Ishikawa (cell line): ENCODE measurements around the gene LCN6.

Experiments
- CEBPB ChIP-seq: IDR thresholded peaks from 2 replicates; pipeline ENCODE4 v1.6.1; 2012
- CREB1 ChIP-seq: IDR thresholded peaks from 2 replicates; pipeline ENCODE4 v1.6.1; 2012; ENCODE audit warnings: low read depth
- EGR1 ChIP-seq: IDR thresholded peaks from 2 replicates; pipeline ENCODE4 v1.6.1; 2012
- EP300 ChIP-seq: IDR thresholded peaks from 2 replicates; pipeline ENCODE4 v1.6.1; 2012; ENCODE audit warnings: borderline replicate concordance
- FOXM1 ChIP-seq: IDR thresholded peaks from 2 replicates; pipeline ENCODE4 v1.6.1; 2012; ENCODE audit warnings: low read depth, borderline replicate concordance
- NFIC ChIP-seq: IDR thresholded peaks from 2 replicates; pipeline ENCODE4 v1.6.1; 2012
- RAD21 ChIP-seq: IDR thresholded peaks from 2 replicates; pipeline ENCODE4 v1.6.1; 2012; ENCODE audit warnings: low read depth
- TAF1 ChIP-seq: IDR thresholded peaks from 2 replicates; pipeline ENCODE4 v1.6.1; 2012; ENCODE audit warnings: low read depth, mild to moderate bottlenecking
- TCF12 ChIP-seq: IDR thresholded peaks from 2 replicates; pipeline ENCODE4 v1.6.1; 2012; ENCODE audit warnings: low read depth
- TEAD4 ChIP-seq: IDR thresholded peaks from 2 replicates; pipeline ENCODE4 v1.6.1; 2012
- YY1 ChIP-seq: IDR thresholded peaks from 2 replicates; pipeline ENCODE4 v1.6.1; 2012; ENCODE audit warnings: low read depth
- ZBTB7A ChIP-seq: IDR thresholded peaks from 2 replicates; pipeline ENCODE4 v1.6.1; 2012; ENCODE audit warnings: low read depth
- TF ChIP-seq, protein P1 (sequence below): IDR thresholded peaks from 2 replicates; pipeline ENCODE4 v1.6.1; 2012; ENCODE audit warnings: low read depth, mild to moderate bottlenecking
- TF ChIP-seq, protein P2 (sequence below): IDR thresholded peaks from 2 replicates; pipeline ENCODE4 v1.6.1; 2012
- TF ChIP-seq, protein P3 (sequence below): IDR thresholded peaks from 2 replicates; pipeline ENCODE4 v1.6.1; 2012

The LCN6 gene

DNA sequence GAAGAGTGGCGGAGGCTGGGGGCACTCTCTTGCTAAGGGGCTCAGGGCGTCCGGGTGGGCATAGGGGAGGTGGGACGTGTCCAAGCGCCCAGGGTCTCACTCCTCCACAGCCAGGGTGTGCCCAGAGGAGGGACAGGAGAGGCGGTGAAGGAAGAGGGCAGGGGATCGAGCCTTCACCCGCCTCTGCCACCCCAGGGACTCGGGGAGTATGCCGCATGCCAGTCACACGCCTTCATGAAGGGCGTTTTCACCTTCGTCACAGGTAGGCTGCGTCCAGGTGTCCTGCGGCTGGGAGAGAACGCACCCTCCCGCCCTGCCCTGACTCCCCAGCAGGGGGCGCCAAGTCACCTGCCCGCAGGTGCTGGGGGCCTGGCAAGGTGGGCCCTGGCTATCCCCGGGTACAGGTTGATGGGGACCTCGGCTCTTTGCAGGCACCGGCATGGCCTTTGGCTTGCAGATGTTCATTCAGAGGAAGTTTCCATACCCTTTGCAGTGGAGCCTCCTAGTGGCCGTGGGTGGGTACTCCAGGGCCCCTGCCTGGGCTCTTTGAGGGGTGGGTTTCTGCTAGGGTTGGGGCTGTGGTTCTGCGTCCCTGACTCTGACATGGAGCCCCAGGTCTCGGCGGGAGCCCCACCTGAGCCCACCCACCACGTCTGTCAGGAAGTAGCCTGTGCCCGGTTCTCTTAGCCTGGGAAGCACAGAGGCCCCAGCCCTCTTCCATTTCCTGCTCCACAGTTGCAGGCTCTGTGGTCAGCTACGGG is 43.4 kb upstream of the LCN6 start:
- no peak for TF ChIP-seq FOXM1
- TF ChIP-seq, protein P1, sequence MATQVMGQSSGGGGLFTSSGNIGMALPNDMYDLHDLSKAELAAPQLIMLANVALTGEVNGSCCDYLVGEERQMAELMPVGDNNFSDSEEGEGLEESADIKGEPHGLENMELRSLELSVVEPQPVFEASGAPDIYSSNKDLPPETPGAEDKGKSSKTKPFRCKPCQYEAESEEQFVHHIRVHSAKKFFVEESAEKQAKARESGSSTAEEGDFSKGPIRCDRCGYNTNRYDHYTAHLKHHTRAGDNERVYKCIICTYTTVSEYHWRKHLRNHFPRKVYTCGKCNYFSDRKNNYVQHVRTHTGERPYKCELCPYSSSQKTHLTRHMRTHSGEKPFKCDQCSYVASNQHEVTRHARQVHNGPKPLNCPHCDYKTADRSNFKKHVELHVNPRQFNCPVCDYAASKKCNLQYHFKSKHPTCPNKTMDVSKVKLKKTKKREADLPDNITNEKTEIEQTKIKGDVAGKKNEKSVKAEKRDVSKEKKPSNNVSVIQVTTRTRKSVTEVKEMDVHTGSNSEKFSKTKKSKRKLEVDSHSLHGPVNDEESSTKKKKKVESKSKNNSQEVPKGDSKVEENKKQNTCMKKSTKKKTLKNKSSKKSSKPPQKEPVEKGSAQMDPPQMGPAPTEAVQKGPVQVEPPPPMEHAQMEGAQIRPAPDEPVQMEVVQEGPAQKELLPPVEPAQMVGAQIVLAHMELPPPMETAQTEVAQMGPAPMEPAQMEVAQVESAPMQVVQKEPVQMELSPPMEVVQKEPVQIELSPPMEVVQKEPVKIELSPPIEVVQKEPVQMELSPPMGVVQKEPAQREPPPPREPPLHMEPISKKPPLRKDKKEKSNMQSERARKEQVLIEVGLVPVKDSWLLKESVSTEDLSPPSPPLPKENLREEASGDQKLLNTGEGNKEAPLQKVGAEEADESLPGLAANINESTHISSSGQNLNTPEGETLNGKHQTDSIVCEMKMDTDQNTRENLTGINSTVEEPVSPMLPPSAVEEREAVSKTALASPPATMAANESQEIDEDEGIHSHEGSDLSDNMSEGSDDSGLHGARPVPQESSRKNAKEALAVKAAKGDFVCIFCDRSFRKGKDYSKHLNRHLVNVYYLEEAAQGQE: no peak
- peak; percentile 15; the same call in 1 of the 2 replicates for TF ChIP-seq EP300
- peak; percentile 33; the same call in 1 of the 2 replicates for TF ChIP-seq TAF1
- TF ChIP-seq, protein P2, sequence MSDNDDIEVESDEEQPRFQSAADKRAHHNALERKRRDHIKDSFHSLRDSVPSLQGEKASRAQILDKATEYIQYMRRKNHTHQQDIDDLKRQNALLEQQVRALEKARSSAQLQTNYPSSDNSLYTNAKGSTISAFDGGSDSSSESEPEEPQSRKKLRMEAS: peak; percentile 91
- TF ChIP-seq TEAD4: 0 out of 2 replicates have a peak, but pooled peaks have one; percentile 4
- TF ChIP-seq NFIC: no peak
- TF ChIP-seq, protein P3, sequence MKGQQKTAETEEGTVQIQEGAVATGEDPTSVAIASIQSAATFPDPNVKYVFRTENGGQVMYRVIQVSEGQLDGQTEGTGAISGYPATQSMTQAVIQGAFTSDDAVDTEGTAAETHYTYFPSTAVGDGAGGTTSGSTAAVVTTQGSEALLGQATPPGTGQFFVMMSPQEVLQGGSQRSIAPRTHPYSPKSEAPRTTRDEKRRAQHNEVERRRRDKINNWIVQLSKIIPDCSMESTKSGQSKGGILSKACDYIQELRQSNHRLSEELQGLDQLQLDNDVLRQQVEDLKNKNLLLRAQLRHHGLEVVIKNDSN: no peak
- 0 out of 2 replicates have a peak, but pooled peaks have one; percentile 20 for TF ChIP-seq YY1
- 0 out of 2 replicates have a peak, but pooled peaks have one; percentile 12 for TF ChIP-seq CREB1
- TF ChIP-seq EGR1: no peak
- TF ChIP-seq CEBPB: no peak
- TF ChIP-seq TCF12: no peak; the same call in 1 of the 2 replicates
- TF ChIP-seq RAD21: peak; percentile 49; the same call in 1 of the 2 replicates
- TF ChIP-seq ZBTB7A: peak; percentile 78

DNA sequence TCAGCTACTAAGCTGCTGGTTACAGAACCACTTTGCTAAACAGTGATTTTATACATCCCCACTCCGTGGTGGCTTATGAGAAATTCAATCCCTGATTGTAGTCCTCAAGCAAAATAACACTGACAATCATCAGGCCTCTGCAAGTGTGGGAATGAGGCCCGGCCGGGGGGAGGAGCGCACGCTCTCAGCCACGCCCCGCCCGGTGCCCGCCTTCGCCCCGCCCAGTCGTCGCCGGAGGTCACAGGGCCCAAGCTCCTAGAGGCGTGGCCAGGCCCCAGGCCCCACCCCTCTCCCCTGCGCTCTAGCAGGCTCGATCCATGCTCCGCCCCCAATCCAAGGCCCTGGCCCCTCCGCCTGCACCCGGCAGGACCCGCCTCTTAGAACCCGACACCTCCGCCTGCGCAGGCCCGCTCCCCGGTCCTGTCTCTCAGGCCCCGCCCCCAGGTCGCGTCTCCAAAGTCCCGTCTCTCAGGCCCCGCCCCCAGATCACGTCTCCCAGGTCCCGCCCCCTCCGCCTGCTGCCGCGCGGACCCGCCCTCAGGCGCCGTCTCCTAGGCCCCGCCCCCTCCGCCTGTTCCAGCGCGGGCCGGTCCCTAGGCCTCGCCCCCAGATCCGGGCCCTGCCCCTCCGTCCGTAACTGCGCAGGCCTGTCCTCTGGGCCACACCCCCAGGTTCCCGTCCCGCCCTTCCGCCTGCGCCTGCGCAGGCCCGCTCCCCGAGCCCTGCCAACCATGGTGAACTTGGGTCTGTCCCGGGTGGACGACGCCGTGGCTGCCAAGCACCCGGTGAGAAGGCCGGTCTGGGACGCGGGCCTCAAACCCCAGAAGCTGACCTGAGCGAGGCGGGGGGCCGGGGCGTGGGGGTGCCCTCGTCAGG is 42.6 kb upstream of the LCN6 start, which contains the start of gene TMEM141:
TSS of gene TMEM141 (plus strand) at position 705 of the 876 bp plus-strand sequence. CDS start at position 732, 27 bp downstream.
- TF ChIP-seq EGR1 (no peak), CREB1 (no peak), FOXM1 (no peak), NFIC (no peak), TAF1 (peak; percentile 60), YY1 (peak; percentile 63; the same call in 1 of the 2 replicates), ZBTB7A (no peak), TCF12 (no peak)
- TF ChIP-seq, protein P1: no peak
- TF ChIP-seq, protein P2: peak; percentile 72; the same call in 1 of the 2 replicates
- TF ChIP-seq, protein P3: peak; percentile 7; the same call in 1 of the 2 replicates

DNA sequence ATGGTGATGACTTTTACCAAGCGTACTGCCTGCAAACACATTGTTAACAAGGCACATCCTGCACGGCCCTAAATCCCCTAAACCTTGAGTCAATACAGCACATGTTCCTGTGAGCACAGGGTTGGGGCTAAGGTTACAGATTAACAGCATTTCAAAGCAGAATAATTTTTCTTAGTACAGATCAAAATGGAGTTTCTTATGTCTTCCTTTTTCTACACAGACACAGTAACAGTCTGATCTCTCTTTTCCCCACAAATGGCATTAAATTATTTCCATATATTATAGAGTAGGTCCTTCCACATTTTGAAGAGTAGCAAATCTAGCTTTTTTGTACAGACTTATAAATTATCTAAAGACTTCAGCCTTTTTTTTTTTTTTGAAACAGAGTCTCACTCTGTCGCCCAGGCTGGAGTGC is 41.2 kb upstream of the LCN6 start:
- TF ChIP-seq, protein P1: no peak
- TF ChIP-seq, protein P3: no peak
- TF ChIP-seq YY1 (no peak), CREB1 (no peak), EP300 (no peak), NFIC (no peak), EGR1 (no peak), ZBTB7A (no peak), RAD21 (no peak)
- TF ChIP-seq, protein P2: no peak
